Bronchial epithelial cell (primary cell): Measurements from ENCODE around the gene UPK3A. TPM values are rescaled to one million over a fixed set of nuclear protein-coding genes. Genes with fewer than 3 reads are reported as not detected.

Source experiments
- DNase-seq: peaks from one replicate; pipeline ENCODE4 v3.0.0-alpha.2; 2010; ENCODE audit warnings: low read depth
- FAIRE-seq: peaks from 2 replicates; lab custom pipeline; 2011; peaks lifted over from hg19 to GRCh38; lab: Jason Lieb, UNC
- H3K27me3 ChIP-seq: 2 replicates; pipeline ENCODE4 v1.5.1; 2011; ENCODE audit warnings: low read length; ENCODE audit not compliant: control insufficient read depth, insufficient read depth
- H3K36me3 ChIP-seq: 2 replicates; pipeline ENCODE4 v1.5.1; 2011; ENCODE audit warnings: low read length; ENCODE audit not compliant: control insufficient read depth, insufficient read depth
- H3K4me3 ChIP-seq: 2 replicates; pipeline ENCODE4 v1.5.1; 2011; ENCODE audit warnings: mild to moderate bottlenecking, low read depth, low read length, control low read depth
- CTCF ChIP-seq: IDR thresholded peaks from 2 replicates; pipeline ENCODE4 v1.5.1; 2011; ENCODE audit warnings: mild to moderate bottlenecking, moderate library complexity, low read length, control low read depth, inconsistent platforms; ENCODE audit not compliant: insufficient read depth, severe bottlenecking
- total RNA-seq: library from RNA; depleted of rRNA; stranded (reverse); fragments of >200 nt; gene quantifications from 2 replicates; pipeline ENCODE4 v1.2.1, GENCODE V29; 2014

UPK3A gene
- total RNA-seq, 1 donor from 2014 or later = not detected

GRCh38 chr22:45335021-45335818 lies 50.5 kb downstream of the UPK3A start:
- H3K4me3 ChIP-seq = no peak overlapping the region
- no peak for TF ChIP-seq CTCF
- DNase-seq (no peak), FAIRE-seq (no peak)
- no peaks in the 10 kb centered on the region for H3K27me3 ChIP-seq
- peaks cover 9% of the 10 kb centered on the region for H3K36me3 ChIP-seq

- TF ChIP-seq CTCF = no peak
- DNase-seq = no peak
- no peak for FAIRE-seq
These were observed 51.2 kb downstream of the UPK3A start for GRCh38 chr22:45335854-45336522.

GRCh38 chr22:45336971-45337431 lies 52.3 kb downstream of the UPK3A start:
- TF ChIP-seq CTCF = no peak
- FAIRE-seq (no peak), DNase-seq (peak; percentile 8)
- peaks cover 13% of the 10 kb centered on the region for H3K36me3 ChIP-seq
- H3K27me3 ChIP-seq = no peaks in the 10 kb centered on the region
- H3K4me3 ChIP-seq = no peak overlapping the region

More at GRCh38 chr22:45335854-45336522, 51.2 kb downstream of the UPK3A start:
- Histone ChIP-seq H3K36me3 (peaks cover 13% of the 10 kb centered on the region), H3K27me3 (no peaks in the 10 kb centered on the region), H3K4me3 (no peak overlapping the region)

- H3K27me3 ChIP-seq = no peaks in the 10 kb centered on the region
- TF ChIP-seq CTCF = no peak
- H3K4me3 ChIP-seq = no peak overlapping the region
- H3K36me3 ChIP-seq = peaks cover 11% of the 10 kb centered on the region
- no peak for DNase-seq
- FAIRE-seq = no peak
These were observed 52.8 kb downstream of the UPK3A start for GRCh38 chr22:45337536-45337935.

GRCh38 chr22:45338795-45339194 lies 54.0 kb downstream of the UPK3A start:
- H3K4me3 ChIP-seq = no peak overlapping the region
- no peak for FAIRE-seq
- H3K27me3 ChIP-seq = no peaks in the 10 kb centered on the region
- TF ChIP-seq CTCF = no peak
- peaks cover 11% of the 10 kb centered on the region for H3K36me3 ChIP-seq
- no peak for DNase-seq
